Stimulated activated naive CD8-positive, alpha-beta T cell treated with anti-CD3 and anti-CD28 coated beads, Interleukin-15, Interleukin-2, amounts not matched to agents 100 ng/mL and 50 ng/mL, for 24 hours (primary cell): ENCODE measurements around the gene UNC13A.

Experiments used
- H3K27ac Mint-ChIP-seq: one replicate; pipeline ENCODE4 v1.8.0; 2021; ENCODE audit warnings: mild to moderate bottlenecking, mixed read lengths
- H3K27me3 Mint-ChIP-seq: one replicate; pipeline ENCODE4 v1.8.0; 2021; ENCODE audit warnings: mixed read lengths
- H3K36me3 Mint-ChIP-seq: one replicate; pipeline ENCODE4 v1.8.0; 2021; ENCODE audit warnings: low read depth, mixed read lengths
- H3K4me1 Mint-ChIP-seq: one replicate; pipeline ENCODE4 v1.8.0; 2021; ENCODE audit warnings: low read depth, mixed read lengths
- H3K4me3 Mint-ChIP-seq: one replicate; pipeline ENCODE4 v1.8.0; 2021; ENCODE audit warnings: mild to moderate bottlenecking, mixed read lengths
- H3K9me3 Mint-ChIP-seq: one replicate; pipeline ENCODE4 v1.8.0; 2021; ENCODE audit warnings: mixed read lengths

UNC13A gene

GRCh38 chr19:17616961-17617806 is 71.0 kb downstream of the UNC13A start:
- H3K4me3 Mint-ChIP-seq = no peak overlapping the region
- peaks cover 4% of the 10 kb centered on the region for H3K4me1 Mint-ChIP-seq
- H3K27me3 Mint-ChIP-seq = peaks cover 16% of the 10 kb centered on the region
- no peak overlapping the region for H3K27ac Mint-ChIP-seq
- no peaks in the 10 kb centered on the region for H3K36me3 Mint-ChIP-seq
- H3K9me3 Mint-ChIP-seq = no peaks in the 10 kb centered on the region

- Mint-ChIP-seq H3K27ac (no peak overlapping the region), H3K36me3 (no peaks in the 10 kb centered on the region), H3K27me3 (peaks cover 16% of the 10 kb centered on the region), H3K4me3 (no peak overlapping the region), H3K9me3 (no peaks in the 10 kb centered on the region), H3K4me1 (peaks cover 4% of the 10 kb centered on the region)
Observed at GRCh38 chr19:17616686-17616960, 71.5 kb downstream of the UNC13A start.

GRCh38 chr19:17615889-17616685 is 72.1 kb downstream of the UNC13A start:
- no peaks in the 10 kb centered on the region for H3K36me3 Mint-ChIP-seq
- no peak overlapping the region for H3K4me3 Mint-ChIP-seq
- H3K27me3 Mint-ChIP-seq = peaks cover 16% of the 10 kb centered on the region
- no peak overlapping the region for H3K27ac Mint-ChIP-seq
- peaks cover 4% of the 10 kb centered on the region for H3K4me1 Mint-ChIP-seq
- H3K9me3 Mint-ChIP-seq = no peaks in the 10 kb centered on the region

- H3K4me1 Mint-ChIP-seq = peaks cover 4% of the 10 kb centered on the region
- no peak overlapping the region for H3K27ac Mint-ChIP-seq
- no peaks in the 10 kb centered on the region for H3K36me3 Mint-ChIP-seq
- H3K27me3 Mint-ChIP-seq = peaks cover 16% of the 10 kb centered on the region
- H3K9me3 Mint-ChIP-seq = no peaks in the 10 kb centered on the region
- no peak overlapping the region for H3K4me3 Mint-ChIP-seq
Observed at GRCh38 chr19:17614476-17614875, 73.7 kb downstream of the UNC13A start.

GRCh38 chr19:17611462-17612244 is 76.5 kb downstream of the UNC13A start:
- peaks cover 4% of the 10 kb centered on the region for H3K4me1 Mint-ChIP-seq
- no peak overlapping the region for H3K27ac Mint-ChIP-seq
- H3K36me3 Mint-ChIP-seq = no peaks in the 10 kb centered on the region
- H3K4me3 Mint-ChIP-seq = no peak overlapping the region
- no peaks in the 10 kb centered on the region for H3K9me3 Mint-ChIP-seq
- H3K27me3 Mint-ChIP-seq = peaks cover 3% of the 10 kb centered on the region

- Mint-ChIP-seq H3K9me3 (no peaks in the 10 kb centered on the region), H3K36me3 (no peaks in the 10 kb centered on the region), H3K27me3 (peaks cover 3% of the 10 kb centered on the region), H3K4me1 (peaks cover 8% of the 10 kb centered on the region), H3K4me3 (no peak overlapping the region), H3K27ac (no peak overlapping the region)
Observed at GRCh38 chr19:17610384-17610783, 77.8 kb downstream of the UNC13A start.

GRCh38 chr19:17607936-17608335 is 80.2 kb downstream of the UNC13A start:
- no peak overlapping the region for H3K27ac Mint-ChIP-seq
- H3K4me1 Mint-ChIP-seq = peaks cover 8% of the 10 kb centered on the region

GRCh38 chr19:17606590-17607185 is 81.5 kb downstream of the UNC13A start:
- peaks cover 8% of the 10 kb centered on the region for H3K4me1 Mint-ChIP-seq

More at GRCh38 chr19:17607936-17608335, 80.2 kb downstream of the UNC13A start:
- peaks cover 14% of the 10 kb centered on the region for H3K27me3 Mint-ChIP-seq
- no peaks in the 10 kb centered on the region for H3K9me3 Mint-ChIP-seq
- no peak overlapping the region for H3K4me3 Mint-ChIP-seq
- no peaks in the 10 kb centered on the region for H3K36me3 Mint-ChIP-seq

GRCh38 chr19:17605761-17606589 is 82.2 kb downstream of the UNC13A start:
- Mint-ChIP-seq H3K36me3 (no peaks in the 10 kb centered on the region), H3K27me3 (peaks cover 31% of the 10 kb centered on the region), H3K4me1 (peaks cover 8% of the 10 kb centered on the region), H3K4me3 (peak overlapping the region; percentile 80), H3K27ac (peak overlapping the region; percentile 88), H3K9me3 (no peaks in the 10 kb centered on the region)

More at GRCh38 chr19:17606590-17607185, 81.5 kb downstream of the UNC13A start:
- H3K36me3 Mint-ChIP-seq = no peaks in the 10 kb centered on the region
- H3K27ac Mint-ChIP-seq = peak overlapping the region; percentile 88
- peak overlapping the region; percentile 80 for H3K4me3 Mint-ChIP-seq
- peaks cover 26% of the 10 kb centered on the region for H3K27me3 Mint-ChIP-seq
- no peaks in the 10 kb centered on the region for H3K9me3 Mint-ChIP-seq

- Mint-ChIP-seq H3K9me3 (no peaks in the 10 kb centered on the region), H3K27me3 (peaks cover 33% of the 10 kb centered on the region), H3K27ac (no peak overlapping the region), H3K4me3 (no peak overlapping the region), H3K4me1 (peaks cover 8% of the 10 kb centered on the region), H3K36me3 (no peaks in the 10 kb centered on the region)
Observed at GRCh38 chr19:17605117-17605516, 83.0 kb downstream of the UNC13A start.

- H3K36me3 Mint-ChIP-seq = no peaks in the 10 kb centered on the region
Observed at GRCh38 chr19:17604372-17605025, 83.7 kb downstream of the UNC13A start.

GRCh38 chr19:17602872-17603510 is 85.2 kb downstream of the UNC13A start:
- Mint-ChIP-seq H3K4me1 (peaks cover 8% of the 10 kb centered on the region), H3K4me3 (no peak overlapping the region), H3K9me3 (no peaks in the 10 kb centered on the region), H3K36me3 (no peaks in the 10 kb centered on the region), H3K27ac (no peak overlapping the region), H3K27me3 (peaks cover 36% of the 10 kb centered on the region)

More at GRCh38 chr19:17604372-17605025, 83.7 kb downstream of the UNC13A start:
- Mint-ChIP-seq H3K4me1 (peaks cover 8% of the 10 kb centered on the region), H3K4me3 (no peak overlapping the region), H3K27me3 (peaks cover 33% of the 10 kb centered on the region), H3K9me3 (no peaks in the 10 kb centered on the region), H3K27ac (no peak overlapping the region)

- Mint-ChIP-seq H3K9me3 (no peaks in the 10 kb centered on the region), H3K27me3 (peaks cover 36% of the 10 kb centered on the region), H3K27ac (no peak overlapping the region), H3K36me3 (no peaks in the 10 kb centered on the region), H3K4me3 (no peak overlapping the region), H3K4me1 (peaks cover 8% of the 10 kb centered on the region)
Observed at GRCh38 chr19:17602217-17602616, 85.9 kb downstream of the UNC13A start.
